Globus pallidus (tissue), 1 donor: Measurements from ENCODE around the gene ZHX3.

ENCODE experiments used
- DNase-seq: peaks from one replicate; pipeline ENCODE4 v3.0.0-alpha.2; 2015; ENCODE audit warnings: low spot score

The ZHX3 gene

GRCh38 chr20:41300383-41300782 lies 17.1 kb downstream of the ZHX3 start:
- no peak for DNase-seq

DNA sequence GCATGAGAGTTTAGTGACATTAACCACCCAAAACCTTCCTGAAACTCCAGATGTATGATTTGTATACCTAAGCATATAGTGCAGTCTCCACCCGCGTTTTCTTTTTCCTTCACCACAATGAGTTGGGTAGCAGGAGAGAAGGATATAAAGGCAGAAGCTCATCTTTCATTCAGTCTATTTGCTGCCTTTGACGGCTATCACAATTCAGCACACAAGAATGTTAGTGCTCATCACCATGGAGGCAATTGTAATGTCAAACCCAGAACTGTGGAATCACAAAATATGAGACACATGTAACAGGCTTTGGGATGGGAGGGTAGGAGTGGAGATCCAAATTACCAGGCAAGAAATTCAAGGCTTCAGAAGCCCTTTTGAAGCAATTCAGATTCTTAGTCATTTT lies 17.6 kb downstream of the ZHX3 start:
- DNase-seq: no peak

DNA sequence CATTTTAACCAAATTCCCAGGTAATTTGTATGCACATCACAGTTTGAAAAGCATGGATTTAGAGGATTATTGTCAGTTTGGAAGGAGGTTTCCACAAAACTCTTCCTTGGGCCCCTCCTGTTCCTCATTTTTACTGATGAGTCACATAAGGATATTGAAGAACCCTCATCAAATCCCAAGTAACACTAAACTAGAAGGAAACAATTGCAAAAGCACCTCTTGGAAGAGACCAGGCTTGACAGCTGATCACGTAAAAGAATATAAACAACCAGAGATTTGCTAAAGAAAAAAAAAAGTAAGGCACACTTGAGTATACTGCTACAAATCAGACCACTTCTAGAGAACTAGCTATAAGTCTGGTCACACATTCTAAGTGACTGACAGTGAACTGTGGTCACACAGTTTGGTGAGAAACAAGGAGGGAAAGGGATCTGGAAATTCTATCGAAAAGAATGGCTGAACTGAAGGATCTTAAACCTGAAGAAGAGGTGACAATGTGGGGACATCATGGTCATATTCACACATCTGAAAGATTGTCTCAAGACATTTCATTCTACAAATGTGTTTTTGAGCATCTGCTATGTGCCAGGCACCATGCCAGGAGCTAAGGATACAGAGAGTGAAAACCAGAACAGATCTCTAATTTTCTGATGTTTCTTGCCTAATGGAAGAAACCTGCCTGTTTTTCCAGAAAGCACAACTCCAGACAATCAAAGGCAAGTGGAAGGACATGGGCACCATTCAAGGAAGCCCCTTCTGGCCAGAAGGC lies 24.1 kb downstream of the ZHX3 start:
- DNase-seq: no peak

- no peak for DNase-seq
Observed at GRCh38 chr20:41290804-41291389, 26.6 kb downstream of the ZHX3 start.

DNA sequence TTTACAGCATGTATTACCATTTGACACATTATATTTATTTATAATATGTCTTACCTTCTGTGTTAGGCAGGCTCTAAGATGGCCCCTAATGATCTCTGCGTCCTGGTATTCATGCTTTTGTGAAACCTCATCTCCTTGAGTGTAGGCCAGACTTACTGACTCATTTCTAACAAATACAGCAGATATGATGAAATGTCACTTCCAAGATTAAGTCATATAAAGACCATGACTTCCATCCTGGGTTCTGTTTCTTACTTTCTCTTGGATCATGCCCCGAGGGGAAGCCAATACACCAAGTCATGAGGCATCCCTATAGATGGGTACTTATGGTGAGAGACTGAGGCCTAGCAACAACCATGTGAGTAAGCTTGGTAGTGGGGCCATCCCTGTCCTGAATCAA lies 30.2 kb downstream of the ZHX3 start:
- no peak for DNase-seq

- no peak for DNase-seq
Observed at GRCh38 chr20:41286240-41286851, 31.2 kb downstream of the ZHX3 start.

GRCh38 chr20:41279546-41280225 lies 37.8 kb downstream of the ZHX3 start:
- DNase-seq: no peak

DNA sequence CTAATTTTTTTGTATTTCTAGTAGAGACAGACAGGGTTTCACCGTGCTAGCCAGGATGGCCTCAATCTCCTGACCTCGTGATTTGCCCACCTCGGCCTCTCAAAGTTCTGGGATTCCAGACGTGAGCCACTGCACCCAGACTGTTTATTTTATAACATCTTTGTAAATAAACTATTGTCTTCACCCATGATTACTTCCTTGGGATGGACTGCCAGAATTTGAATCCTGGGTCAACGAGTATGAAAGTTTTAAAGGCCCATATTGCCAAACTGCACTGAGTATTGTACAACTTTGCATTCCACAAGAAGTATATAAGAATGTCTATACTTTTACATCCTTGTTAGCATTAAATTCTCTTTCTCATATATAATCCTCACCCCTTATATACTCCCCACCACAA lies 38.6 kb downstream of the ZHX3 start:
- no peak for DNase-seq

- DNase-seq: no peak
Observed at GRCh38 chr20:41277049-41277448, 40.5 kb downstream of the ZHX3 start.

DNA sequence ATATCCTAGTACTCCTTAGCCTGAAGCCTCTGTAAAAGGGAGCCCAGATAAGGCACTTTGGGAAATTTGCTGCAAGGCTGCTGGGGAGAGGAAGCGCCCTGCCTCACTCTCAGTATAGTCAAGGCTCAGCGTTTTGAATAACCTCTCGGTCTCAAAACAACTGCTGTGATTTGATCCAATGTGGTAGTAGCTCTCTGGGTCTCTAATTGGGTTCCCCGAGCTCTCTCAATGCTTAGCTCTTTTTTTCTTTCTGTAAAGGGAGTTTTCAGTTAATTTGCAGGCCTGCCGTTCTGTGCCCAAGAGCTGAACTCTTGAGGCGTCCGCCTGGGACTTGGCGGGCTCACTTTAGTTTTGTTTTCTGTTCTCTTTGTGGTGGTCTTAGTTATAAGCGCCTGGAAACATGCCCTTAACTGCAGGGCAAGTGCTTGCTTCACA lies 41.2 kb downstream of the ZHX3 start:
- peak; percentile 64 for DNase-seq

DNA sequence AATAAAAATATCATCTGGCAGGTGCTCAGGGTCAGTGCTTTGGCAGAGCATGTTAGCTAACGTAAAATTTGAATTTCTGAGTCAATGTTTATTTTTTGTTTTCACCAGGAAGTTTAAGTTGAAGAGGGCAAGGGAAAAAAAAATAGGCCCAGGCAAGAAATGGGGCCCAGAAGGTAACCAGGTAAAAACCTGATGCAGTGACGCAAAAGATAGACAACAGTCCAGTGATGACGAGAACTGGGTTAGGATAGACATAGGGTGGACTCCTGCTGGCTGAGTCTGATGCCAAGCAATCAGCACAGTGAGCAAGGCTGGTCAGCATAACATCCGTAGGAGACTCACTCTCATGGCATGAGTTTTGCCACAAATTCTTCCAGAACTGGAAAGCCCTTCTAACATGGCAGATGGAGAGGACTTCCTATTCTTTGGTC lies 42.2 kb downstream of the ZHX3 start:
- DNase-seq: no peak

DNA sequence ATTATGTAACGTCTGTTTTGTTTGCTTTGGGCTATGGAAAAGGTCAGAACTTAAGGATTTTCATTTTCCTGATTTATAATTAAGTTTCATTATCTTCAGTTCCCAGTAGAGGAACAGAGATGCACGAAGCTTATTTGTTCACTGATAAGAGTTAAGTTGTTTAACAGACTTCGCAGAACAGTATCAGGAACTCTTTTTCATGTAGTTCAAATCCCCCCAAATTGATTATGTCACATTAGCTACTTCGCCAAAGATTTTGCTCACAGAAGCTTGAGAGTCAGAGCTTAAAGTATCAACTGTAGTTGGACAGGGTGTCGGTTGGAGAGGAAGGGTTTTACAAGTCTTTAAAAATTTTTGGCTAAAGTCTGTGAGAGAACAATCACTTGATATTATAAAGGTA lies 43.4 kb downstream of the ZHX3 start:
- no peak for DNase-seq

GRCh38 chr20:41273445-41273844 lies 44.1 kb downstream of the ZHX3 start:
- no peak for DNase-seq

- DNase-seq: no peak
Observed at GRCh38 chr20:41272339-41272738, 45.2 kb downstream of the ZHX3 start.

DNA sequence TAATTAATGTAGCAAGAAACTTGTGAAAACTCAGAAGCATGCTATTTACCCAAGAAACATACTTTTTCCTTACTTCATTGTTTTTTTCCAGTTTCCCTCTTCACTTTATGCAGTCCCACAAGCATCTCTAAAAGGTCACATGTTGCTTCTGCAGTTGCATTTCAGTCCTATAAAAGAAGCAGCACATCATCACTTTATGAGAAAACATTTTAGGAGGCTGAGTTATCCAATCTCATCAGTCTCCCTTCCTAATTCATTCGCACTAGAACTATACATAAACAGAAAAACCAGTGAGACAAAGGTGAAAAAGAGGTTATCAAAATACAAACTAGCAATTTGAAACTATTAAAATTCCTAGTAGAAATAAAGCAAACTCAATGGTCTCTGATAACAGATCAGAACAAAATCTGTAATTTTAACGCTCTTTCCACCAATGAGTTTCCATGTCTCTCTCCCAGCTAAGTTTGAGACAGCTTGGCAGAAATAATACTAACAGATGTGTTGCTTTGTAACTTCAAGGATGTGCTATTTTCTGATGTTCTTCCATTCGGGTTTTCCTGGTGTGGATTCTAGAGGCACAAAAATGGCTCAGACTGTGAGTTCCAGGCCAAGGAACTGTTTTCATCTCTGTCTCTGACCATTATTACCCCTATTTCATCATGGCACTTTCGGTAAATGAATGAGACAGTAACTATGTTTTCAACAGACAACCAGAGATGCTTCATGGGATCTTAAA lies 48.4 kb downstream of the ZHX3 start:
- DNase-seq: no peak

GRCh38 chr20:41268402-41268801 lies 49.1 kb downstream of the ZHX3 start:
- DNase-seq: no peak

- no peak for DNase-seq
Observed at GRCh38 chr20:41265938-41266337, 51.6 kb downstream of the ZHX3 start.

- DNase-seq: no peak
Observed at GRCh38 chr20:41264819-41265218, 52.7 kb downstream of the ZHX3 start.

GRCh38 chr20:41261790-41262717 lies 55.5 kb downstream of the ZHX3 start:
- no peak for DNase-seq

DNA sequence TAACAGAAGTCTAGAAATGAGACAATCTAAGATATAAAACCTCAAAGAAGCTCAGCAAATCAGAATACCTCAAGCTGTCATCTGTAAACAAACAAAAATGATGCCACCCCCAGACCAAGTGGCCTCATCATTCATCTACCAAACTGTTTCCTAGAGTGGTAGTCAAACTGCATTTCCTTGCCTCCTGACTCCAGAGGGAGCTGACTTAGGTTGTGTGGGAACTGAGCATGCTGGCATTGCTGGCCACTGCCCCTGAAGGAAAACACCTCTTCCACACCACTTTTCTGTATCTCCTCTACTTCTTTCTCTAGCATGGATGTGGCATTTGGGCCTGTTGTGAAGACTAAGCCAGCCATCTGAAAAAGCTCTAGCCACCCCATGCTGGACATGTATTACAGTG lies 56.3 kb downstream of the ZHX3 start:
- DNase-seq: no peak

GRCh38 chr20:41260734-41261220 lies 56.8 kb downstream of the ZHX3 start:
- DNase-seq: no peak
